HG02759 (cell line): Measurements from ENCODE around the gene HSPA8.
A peak's percentile ranks its signal among the peaks of the same experiment; 100 is the strongest.
"Not testable (repeated sequence)": the region's sequence is repeated elsewhere in the genome, so short reads cannot be mapped to it uniquely, and the experiment has no call there.

Experiments
- ATAC-seq: cut with Tn5 transposase; IDR thresholded peaks from one replicate; pipeline ENCODE4 v1.9.1; 2021; ENCODE audit warnings: mild to moderate bottlenecking, moderate library complexity; ENCODE audit not compliant: unreplicated experiment

The HSPA8 gene

GRCh38 chr11:123061403-123062157, at the start of gene HSPA8:
HSPA8 (minus strand) TSS chr11:123062136; CDS start chr11:123061324, 812 bp downstream.
- ATAC-seq, result peak; percentile 0

DNA sequence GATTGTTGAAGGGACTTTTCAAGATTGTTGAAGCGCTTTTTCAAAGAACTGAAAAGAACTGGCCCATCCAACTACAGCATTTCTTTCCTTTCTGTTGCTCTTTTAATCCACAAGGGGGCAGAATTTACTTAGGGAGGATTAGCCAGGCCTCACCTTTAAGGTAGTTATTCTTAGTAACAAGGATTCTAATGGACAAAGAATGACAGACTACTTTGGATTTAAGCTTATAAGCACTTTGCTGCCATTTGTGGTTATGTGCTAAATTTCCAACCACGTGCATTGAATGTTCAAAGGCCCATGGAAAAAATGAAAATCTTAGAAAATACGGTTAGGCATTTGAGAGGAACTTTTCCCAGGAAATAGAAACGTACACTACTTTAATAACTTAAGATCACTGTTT, 49.5 kb upstream of the HSPA8 start:
- no peak for ATAC-seq

GRCh38 chr11:123110397-123110796, 48.5 kb upstream of the HSPA8 start:
- no peak for ATAC-seq

DNA sequence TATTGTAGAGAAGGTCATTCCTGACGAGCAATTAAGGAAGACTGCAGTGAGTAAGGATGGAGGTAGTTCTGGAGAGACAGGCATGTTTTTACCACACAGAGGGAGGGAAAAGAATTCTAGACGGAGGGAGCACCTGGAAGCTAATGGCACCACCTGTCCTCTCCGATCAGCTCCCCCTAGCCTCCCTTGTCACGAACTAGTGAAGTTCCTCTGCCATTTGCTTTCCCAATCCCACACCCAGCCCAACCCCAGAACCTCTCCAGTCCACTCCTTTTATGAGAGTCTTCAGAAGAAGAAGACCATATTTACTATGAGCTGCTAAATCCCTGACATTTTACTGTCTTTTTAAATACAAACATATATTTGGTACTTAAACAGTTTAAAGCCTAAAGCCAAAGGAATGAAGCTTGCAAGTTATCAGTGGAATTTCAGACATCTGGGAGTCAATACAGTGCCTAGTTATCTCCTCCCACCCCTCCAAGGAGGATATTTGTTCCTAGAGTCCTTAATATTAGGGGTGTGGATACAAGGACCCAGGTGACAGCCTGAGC, 46.1 kb upstream of the HSPA8 start:
- no peak for ATAC-seq

DNA sequence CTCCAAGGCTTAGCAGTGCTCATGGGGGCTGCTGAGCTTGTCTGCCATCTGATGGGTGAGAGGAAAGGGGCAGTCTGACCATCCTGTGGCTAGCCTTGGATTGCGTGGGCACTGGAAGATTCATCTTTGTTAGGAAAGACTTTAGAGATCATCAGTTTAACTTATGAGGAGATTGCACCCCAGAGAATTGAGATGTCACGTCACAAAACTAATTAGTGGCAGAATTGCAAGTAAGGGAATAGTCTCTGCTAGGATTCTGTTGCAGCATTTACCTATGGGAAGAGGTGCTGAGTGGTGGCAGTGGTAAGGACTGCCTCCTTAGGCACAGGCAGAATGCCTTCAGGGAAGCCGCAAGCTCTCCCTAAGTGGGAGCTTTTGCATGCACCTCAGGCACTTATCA, 42.8 kb upstream of the HSPA8 start:
- ATAC-seq, result no peak

GRCh38 chr11:123103326-123103980, 41.5 kb upstream of the HSPA8 start:
- ATAC-seq, result no peak

- ATAC-seq, result no peak
These were observed 38.6 kb upstream of the HSPA8 start for GRCh38 chr11:123100379-123101085.

GRCh38 chr11:123098990-123099389, 37.1 kb upstream of the HSPA8 start:
- ATAC-seq, result no peak

- ATAC-seq, result no peak
These were observed 31.8 kb upstream of the HSPA8 start for GRCh38 chr11:123093739-123094138.

- no peak for ATAC-seq
These were observed 29.6 kb upstream of the HSPA8 start for GRCh38 chr11:123091506-123091905.

- not testable (repeated sequence) for ATAC-seq
These were observed 28.2 kb upstream of the HSPA8 start for GRCh38 chr11:123090168-123090567.

- ATAC-seq, result not testable (repeated sequence)
These were observed 27.0 kb upstream of the HSPA8 start for GRCh38 chr11:123088896-123089295.

- ATAC-seq, result peak; percentile 77
These were observed 25.7 kb upstream of the HSPA8 start for GRCh38 chr11:123087657-123088056.

- ATAC-seq, result no peak
These were observed 24.4 kb upstream of the HSPA8 start for GRCh38 chr11:123086305-123086704.

DNA sequence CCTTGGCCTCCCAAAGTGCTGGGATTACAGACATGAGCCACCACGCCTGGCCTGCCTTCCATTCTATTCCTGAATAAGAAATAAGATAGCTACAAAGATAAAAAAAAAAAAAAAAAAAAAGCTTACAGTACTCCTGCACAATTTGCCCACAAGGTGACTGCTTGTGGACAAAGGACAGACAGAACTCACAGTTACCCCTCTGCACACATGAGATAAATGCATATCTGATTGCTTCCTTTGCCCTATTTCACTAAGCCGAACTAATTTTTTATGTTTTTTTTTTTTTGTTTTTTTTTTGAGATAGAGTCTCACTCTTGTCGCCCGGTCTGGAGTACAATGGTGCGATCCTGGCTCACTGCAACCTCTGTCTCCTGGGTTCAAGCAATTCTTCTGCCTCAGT, 23.6 kb upstream of the HSPA8 start:
- ATAC-seq, result no peak

- no peak for ATAC-seq
These were observed 22.5 kb upstream of the HSPA8 start for GRCh38 chr11:123084454-123084853.

DNA sequence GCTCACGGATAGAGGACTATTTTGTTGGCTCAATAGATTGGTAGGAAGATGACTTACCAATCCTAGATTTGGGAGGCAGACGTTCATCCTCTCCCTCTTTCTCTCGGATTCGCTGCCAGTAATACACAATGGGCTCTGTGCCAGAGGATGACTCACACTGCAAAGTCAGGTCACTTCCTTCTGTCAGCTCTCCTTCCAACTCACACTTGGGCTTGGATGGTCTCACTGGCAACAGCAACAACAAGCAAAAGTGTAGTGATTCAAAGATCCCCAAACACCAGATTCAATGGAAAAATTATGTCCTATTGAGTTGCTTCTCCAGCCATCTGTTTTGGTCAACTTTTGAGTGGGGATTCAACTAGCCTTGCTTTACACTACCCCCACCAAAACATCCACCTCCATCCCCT, 21.7 kb upstream of the HSPA8 start:
- no peak for ATAC-seq

GRCh38 chr11:123082977-123083376, 21.0 kb upstream of the HSPA8 start:
- ATAC-seq, result no peak

GRCh38 chr11:123080015-123080414, 18.1 kb upstream of the HSPA8 start:
- ATAC-seq, result no peak

DNA sequence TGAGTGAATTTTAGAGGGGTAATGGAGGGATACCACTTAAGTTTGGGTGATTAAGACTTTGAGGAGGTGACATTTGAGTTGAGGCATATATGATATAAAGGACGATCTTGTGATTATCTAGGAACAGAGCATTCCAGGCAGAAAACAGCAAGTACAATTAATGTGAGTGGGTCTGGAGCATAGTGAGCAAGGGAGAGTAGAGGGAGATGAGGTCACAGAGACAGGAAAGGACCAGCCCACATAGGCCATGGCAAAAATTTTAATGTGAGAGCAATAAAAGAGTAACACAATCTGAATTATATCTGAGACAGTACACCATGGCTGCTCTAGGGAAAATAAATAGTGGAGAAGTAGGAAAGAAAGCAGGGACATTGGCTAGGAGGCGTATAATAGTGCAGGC, 14.5 kb upstream of the HSPA8 start:
- no peak for ATAC-seq

DNA sequence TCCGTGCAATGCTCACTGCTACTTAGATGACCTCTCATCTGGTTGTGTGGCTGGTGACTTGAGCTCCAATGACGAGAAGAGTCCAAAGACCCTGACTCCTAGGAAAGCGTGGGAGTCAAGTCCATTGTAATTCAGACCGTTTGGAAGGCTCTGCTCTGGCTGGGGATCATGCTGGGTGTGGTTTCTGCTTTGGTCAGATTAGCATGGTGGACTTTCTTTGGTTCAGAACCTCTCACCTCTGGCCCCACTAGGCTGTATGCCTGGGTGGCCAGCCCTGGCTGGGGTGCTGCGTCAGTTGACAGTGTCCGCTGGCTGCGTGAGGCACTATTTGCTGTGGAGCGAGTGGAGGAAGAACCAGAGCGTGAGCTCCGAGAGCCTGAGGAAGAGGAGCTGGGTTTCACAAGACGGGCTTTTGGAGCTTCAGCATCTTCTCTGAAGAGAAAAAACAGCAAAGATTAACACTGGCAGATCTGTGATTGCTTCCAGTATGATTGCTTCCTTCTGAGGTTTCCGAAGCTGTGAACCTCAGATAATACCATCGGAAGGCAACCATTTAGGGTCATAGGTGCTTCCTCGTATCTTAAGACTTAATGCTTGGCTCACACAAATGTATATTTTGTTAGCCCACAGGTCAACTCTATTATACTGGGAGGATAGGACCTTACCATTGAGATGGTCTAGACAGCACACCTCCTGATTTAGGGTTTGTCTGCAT, 11.6 kb upstream of the HSPA8 start:
- no peak for ATAC-seq
